ENCODE results near the gene SUSD3. TPM values are rescaled to one million over a fixed set of nuclear protein-coding genes. Genes with fewer than 3 reads are reported as not detected.

SUSD3 gene
- 0.09 TPM in 1 of 2 replicates, not detected in the other for total RNA-seq (ENCODE audit: low replicate concordance)

GRCh38 chr9:93058355-93059010, at the start of gene SUSD3:
Gene SUSD3, plus strand, starts transcription at chr9:93058701. Its CDS starts 42 bp downstream, at chr9:93058743.
- TF ChIP-seq CTCF (IDR thresholded peaks at IDR 0.05; ENCODE audit: insufficient read depth, low read length): no peak
- peak within 1 kb of the TSS; percentile 31 for H3K4me3 ChIP-seq (ENCODE audit: low read depth, low read length)
- peak; percentile 9 for DNase-seq (ENCODE audit: low read depth)

GRCh38 chr9:93009337-93010015, 49.0 kb upstream of the SUSD3 start:
- no peak for TF ChIP-seq CTCF (IDR thresholded peaks at IDR 0.05; ENCODE audit: insufficient read depth, low read length)
- no peak overlapping the region for H3K4me3 ChIP-seq (ENCODE audit: low read depth, low read length)
- DNase-seq (ENCODE audit: low read depth): no peak

GRCh38 chr9:93010056-93010455, 48.4 kb upstream of the SUSD3 start:
- H3K4me3 ChIP-seq (ENCODE audit: low read depth, low read length): no peak overlapping the region
- no peak for DNase-seq (ENCODE audit: low read depth)
- no peak for TF ChIP-seq CTCF (IDR thresholded peaks at IDR 0.05; ENCODE audit: insufficient read depth, low read length)

- no peak for DNase-seq (ENCODE audit: low read depth)
- no peak for TF ChIP-seq CTCF (IDR thresholded peaks at IDR 0.05; ENCODE audit: insufficient read depth, low read length)
These were observed 47.8 kb upstream of the SUSD3 start for GRCh38 chr9:93010704-93011103.

GRCh38 chr9:93011114-93011513, 47.4 kb upstream of the SUSD3 start:
- no peak overlapping the region for H3K4me3 ChIP-seq (ENCODE audit: low read depth, low read length)
- no peak for DNase-seq (ENCODE audit: low read depth)
- TF ChIP-seq CTCF (IDR thresholded peaks at IDR 0.05; ENCODE audit: insufficient read depth, low read length): no peak

More at GRCh38 chr9:93010704-93011103, 47.8 kb upstream of the SUSD3 start:
- H3K4me3 ChIP-seq (ENCODE audit: low read depth, low read length): no peak overlapping the region

GRCh38 chr9:93012963-93013855, 45.3 kb upstream of the SUSD3 start:
- DNase-seq (ENCODE audit: low read depth): no peak
- no peak for TF ChIP-seq CTCF (IDR thresholded peaks at IDR 0.05; ENCODE audit: insufficient read depth, low read length)
- H3K4me3 ChIP-seq (ENCODE audit: low read depth, low read length): no peak overlapping the region

All from fibroblast of the aortic adventitia (primary cell).